22Rv1 (cell line): ENCODE results near the gene KISS1R.

Experiments used
- H3K27ac ChIP-seq: fragments of 450-650 bp; 2 replicates; pipeline ENCODE4 v1.5.1; 2017
- ZFX ChIP-seq: fragments of 450-650 bp; IDR thresholded peaks from 2 replicates; pipeline ENCODE4 v1.6.1; 2017; ENCODE audit warnings: antibody characterized with exemption, borderline replicate concordance
- TF ChIP-seq, protein P1 (sequence below): fragments of 450-650 bp; IDR thresholded peaks from 2 replicates; pipeline ENCODE4 v1.5.1; 2017; ENCODE audit warnings: mild to moderate bottlenecking

KISS1R gene

GRCh38 chr19:961866-962620 lies 44.9 kb downstream of the KISS1R start:
- TF ChIP-seq, protein P1, sequence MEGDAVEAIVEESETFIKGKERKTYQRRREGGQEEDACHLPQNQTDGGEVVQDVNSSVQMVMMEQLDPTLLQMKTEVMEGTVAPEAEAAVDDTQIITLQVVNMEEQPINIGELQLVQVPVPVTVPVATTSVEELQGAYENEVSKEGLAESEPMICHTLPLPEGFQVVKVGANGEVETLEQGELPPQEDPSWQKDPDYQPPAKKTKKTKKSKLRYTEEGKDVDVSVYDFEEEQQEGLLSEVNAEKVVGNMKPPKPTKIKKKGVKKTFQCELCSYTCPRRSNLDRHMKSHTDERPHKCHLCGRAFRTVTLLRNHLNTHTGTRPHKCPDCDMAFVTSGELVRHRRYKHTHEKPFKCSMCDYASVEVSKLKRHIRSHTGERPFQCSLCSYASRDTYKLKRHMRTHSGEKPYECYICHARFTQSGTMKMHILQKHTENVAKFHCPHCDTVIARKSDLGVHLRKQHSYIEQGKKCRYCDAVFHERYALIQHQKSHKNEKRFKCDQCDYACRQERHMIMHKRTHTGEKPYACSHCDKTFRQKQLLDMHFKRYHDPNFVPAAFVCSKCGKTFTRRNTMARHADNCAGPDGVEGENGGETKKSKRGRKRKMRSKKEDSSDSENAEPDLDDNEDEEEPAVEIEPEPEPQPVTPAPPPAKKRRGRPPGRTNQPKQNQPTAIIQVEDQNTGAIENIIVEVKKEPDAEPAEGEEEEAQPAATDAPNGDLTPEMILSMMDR = no peak
- no peak for TF ChIP-seq ZFX
- no peak overlapping the region for H3K27ac ChIP-seq

- no peak overlapping the region for H3K27ac ChIP-seq
- TF ChIP-seq, protein P1 = no peak
- no peak for TF ChIP-seq ZFX
Observed at GRCh38 chr19:962683-963400, 45.7 kb downstream of the KISS1R start.

GRCh38 chr19:963486-963951 lies 46.4 kb downstream of the KISS1R start:
- TF ChIP-seq, protein P1 = no peak
- no peak for TF ChIP-seq ZFX
- H3K27ac ChIP-seq = no peak overlapping the region

DNA sequence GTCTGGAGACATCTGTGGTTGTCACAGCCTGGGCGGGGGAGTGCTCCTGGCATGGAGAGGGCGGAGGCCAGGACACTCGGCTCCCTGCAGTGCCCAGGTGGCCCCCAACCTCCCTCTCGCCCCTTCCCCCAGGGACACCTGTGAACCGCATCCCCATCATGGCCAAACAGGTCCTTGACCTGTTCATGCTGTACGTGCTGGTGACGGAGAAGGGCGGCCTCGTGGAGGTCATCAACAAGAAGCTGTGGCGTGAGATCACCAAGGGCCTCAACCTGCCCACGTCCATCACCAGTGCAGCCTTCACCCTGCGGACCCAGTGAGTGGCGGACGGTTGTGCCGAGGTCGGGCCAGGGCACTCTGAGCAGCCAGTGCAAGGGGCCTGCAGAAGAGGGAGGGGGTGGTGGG lies 47.0 kb downstream of the KISS1R start:
- H3K27ac ChIP-seq = no peak overlapping the region
- no peak for TF ChIP-seq ZFX
- TF ChIP-seq, protein P1 = no peak

DNA sequence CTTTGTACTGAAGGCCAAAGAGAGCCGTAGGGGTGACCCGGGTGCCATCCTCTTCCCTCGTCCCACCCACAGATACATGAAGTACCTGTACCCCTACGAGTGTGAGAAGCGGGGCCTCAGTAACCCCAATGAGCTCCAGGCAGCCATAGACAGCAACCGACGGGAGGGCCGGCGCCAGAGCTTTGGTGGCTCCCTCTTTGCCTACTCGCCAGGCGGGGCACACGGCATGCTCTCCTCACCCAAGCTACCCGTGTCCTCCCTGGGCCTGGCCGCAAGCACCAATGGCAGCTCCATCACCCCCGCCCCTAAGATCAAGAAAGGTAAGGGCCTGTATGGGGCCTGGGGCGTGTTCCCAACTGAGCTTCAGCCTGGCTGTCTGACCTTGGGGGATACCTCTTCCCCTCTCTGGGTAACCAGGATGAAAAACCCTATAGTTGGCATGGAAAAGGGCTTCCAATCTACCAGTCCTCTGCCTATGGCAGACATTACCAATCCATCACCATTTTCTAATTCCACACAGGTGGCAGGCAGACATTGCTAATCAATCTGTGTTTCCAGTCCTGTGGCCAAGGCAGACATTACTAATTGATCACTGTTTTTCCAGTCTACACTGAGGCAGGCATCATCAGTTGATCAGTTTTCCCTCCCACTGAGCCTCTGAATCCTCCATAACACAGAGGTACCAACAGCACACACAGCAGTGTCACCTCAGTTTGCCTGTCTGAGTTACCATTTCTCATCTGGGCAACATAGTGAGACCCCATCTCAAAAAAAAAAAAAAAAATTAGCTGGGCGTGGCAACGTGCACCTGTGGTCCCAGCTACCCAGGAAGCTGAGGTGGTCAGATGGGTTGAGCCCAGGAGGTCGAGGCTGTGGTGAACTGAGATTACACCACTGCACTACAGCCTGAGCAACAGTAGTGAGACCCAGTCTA lies 47.9 kb downstream of the KISS1R start:
- no peak for TF ChIP-seq ZFX
- TF ChIP-seq, protein P1 = no peak

GRCh38 chr19:966485-967088 lies 49.5 kb downstream of the KISS1R start:
- H3K27ac ChIP-seq = no peak overlapping the region
- no peak for TF ChIP-seq ZFX
- TF ChIP-seq, protein P1 = no peak

More for the DNA sequence above, 47.9 kb downstream of the KISS1R start:
- H3K27ac ChIP-seq = no peak overlapping the region
